Adipose tissue (tissue), 3 donors: Measurements from ENCODE around the gene PRKCA. TPM values are rescaled to one million over a fixed set of nuclear protein-coding genes. Genes with fewer than 3 reads are reported as not detected.
"Not testable (repeated sequence)": the region's sequence is repeated elsewhere in the genome, so short reads cannot be mapped to it uniquely, and the experiment has no call there.

ENCODE experiments used
- H3K27ac ChIP-seq: one replicate; pipeline ENCODE4 v1.5.1; 2013; ENCODE audit warnings: low read depth, low read length
- WGBS, 3 donors: extraction: QIAGEN DNeasy Blood & Tissue Kit; methylation state at CpG; one replicate each; pipeline ENCODE4 v1.1.7; 2013; 5-methylcytosine and 5-hydroxymethylcytosine counted together
- polyA plus RNA-seq, 3 donors: library from polyadenylated mRNA; stranded (reverse); fragments of 200-250 nt; gene quantifications; one replicate each; pipeline ENCODE4 v1.2.3, GENCODE V29; 2013
- donor health status: healthy with polysubstance abuse.
- donor health status: Bipolar disorder and iron deficiency.
- donor health status: healthy.

Gene PRKCA
- polyA plus RNA-seq, 3 donors, result 2.1 to 6.3 (median 2.3) TPM

GRCh38 chr17:66398617-66399016, 96.2 kb downstream of the PRKCA start:
- no peak overlapping the region for H3K27ac ChIP-seq
- WGBS, 3 donors, result 78 to 88% (median 82%) methylated on average over 8 of the region's 8 CpGs

- H3K27ac ChIP-seq, result no peak overlapping the region
- 78 to 93% (median 84%) methylated on average over 3 of the region's 3 CpGs for WGBS, 3 donors
These were observed 97.0 kb downstream of the PRKCA start for GRCh38 chr17:66399441-66399840.

- WGBS, 3 donors, result 95 to 98% (median 96%) methylated on average over 11 of the region's 11 CpGs
- not testable (repeated sequence) for H3K27ac ChIP-seq
These were observed 97.8 kb downstream of the PRKCA start for GRCh38 chr17:66400041-66400688.

- 0% methylated on average over 1 of the region's 1 CpG for WGBS, 3 donors
- no peak overlapping the region for H3K27ac ChIP-seq
These were observed 98.3 kb downstream of the PRKCA start for GRCh38 chr17:66400698-66401097.

GRCh38 chr17:66401364-66401763, 99.0 kb downstream of the PRKCA start:
- 94% methylated on average over 4 of the region's 4 CpGs for WGBS, 3 donors
- no peak overlapping the region for H3K27ac ChIP-seq

GRCh38 chr17:66403846-66404556, 101.6 kb downstream of the PRKCA start:
- H3K27ac ChIP-seq, result no peak overlapping the region
- WGBS, 3 donors, result 44 to 60% (median 47%) methylated on average over 8 of the region's 8 CpGs

- WGBS, 3 donors, result 26 to 47% (median 38%) methylated on average over 6 of the region's 6 CpGs
- H3K27ac ChIP-seq, result no peak overlapping the region
These were observed 103.6 kb downstream of the PRKCA start for GRCh38 chr17:66405836-66406677.

GRCh38 chr17:66406701-66407644, 104.6 kb downstream of the PRKCA start:
- H3K27ac ChIP-seq, result no peak overlapping the region
- WGBS, 3 donors, result 71 to 83% (median 73%) methylated on average over 12 of the region's 12 CpGs

GRCh38 chr17:66407864-66408263, 105.5 kb downstream of the PRKCA start:
- H3K27ac ChIP-seq, result no peak overlapping the region
- 90 to 93% (median 91%) methylated on average over 4 of the region's 4 CpGs for WGBS, 3 donors

GRCh38 chr17:66411520-66411919, 109.1 kb downstream of the PRKCA start:
- 85 to 96% (median 90%) methylated on average over 6 of the region's 6 CpGs for WGBS, 3 donors
- H3K27ac ChIP-seq, result no peak overlapping the region

- H3K27ac ChIP-seq, result no peak overlapping the region
These were observed 110.6 kb downstream of the PRKCA start for GRCh38 chr17:66412857-66413558.

GRCh38 chr17:66413559-66414520, 111.4 kb downstream of the PRKCA start:
- no peak overlapping the region for H3K27ac ChIP-seq
- 77 to 79% (median 79%) methylated on average over 13 of the region's 13 CpGs for WGBS, 3 donors

More at GRCh38 chr17:66412857-66413558, 110.6 kb downstream of the PRKCA start:
- 83 to 85% (median 84%) methylated on average over 8 of the region's 8 CpGs for whole genome bisulfite sequencing, 3 donors

GRCh38 chr17:66414561-66415175, 112.3 kb downstream of the PRKCA start:
- 34 to 90% (median 85%) methylated on average over 4 of the region's 4 CpGs for WGBS, 3 donors
- H3K27ac ChIP-seq, result no peak overlapping the region

- H3K27ac ChIP-seq, result no peak overlapping the region
- WGBS, 3 donors, result 28 to 80% (median 78%) methylated on average over 11 of the region's 11 CpGs
These were observed 113.2 kb downstream of the PRKCA start for GRCh38 chr17:66415366-66416206.

- 78 to 89% (median 85%) methylated on average over 12 of the region's 12 CpGs for WGBS, 3 donors
- H3K27ac ChIP-seq, result no peak overlapping the region
These were observed 114.0 kb downstream of the PRKCA start for GRCh38 chr17:66416207-66416940.
